Heart left ventricle (tissue), 16 donors: ENCODE data around the gene KIAA0825. TPM values are rescaled to one million over a fixed set of nuclear protein-coding genes. Genes with fewer than 3 reads are reported as not detected.
"Not testable (repeated sequence)": the region's sequence is repeated elsewhere in the genome, so short reads cannot be mapped to it uniquely, and the experiment has no call there.

Experiments used
- ATAC-seq, 4 donors: fragments of 200-7000 bp; cut with Tn5 transposase; one replicate each; pipeline ENCODE4 v1.9.1; 2020 to 2022; ENCODE audit warnings: moderate library complexity in 4 of 4, mild to moderate bottlenecking in 3 of 4, moderate number of reproducible peaks in 1 of 4
- DNase-seq, 5 donors: peaks; one replicate each; pipeline ENCODE4 v3.0.0-alpha.2; 2020
- H3K27ac ChIP-seq, 12 donors: fragments of 200-600 bp; sonication (generic) in 4 of 12; one replicate each; pipeline versions ENCODE4 v1.5.0 to v1.8.0; 2016 to 2022; ENCODE audit warnings: mild to moderate bottlenecking in 2 of 12
- H3K27me3 ChIP-seq, 9 donors: fragments of 200-600 bp; sonication (generic) in 2 of 9; one replicate each; pipeline versions ENCODE4 v1.5.1 to v1.8.0; 2016 to 2022; ENCODE audit warnings: mild to moderate bottlenecking in 3 of 9
- H3K36me3 ChIP-seq, 9 donors: fragments of 200-600 bp; sonication (generic) in 2 of 9; one replicate each; pipeline versions ENCODE4 v1.5.0 to v1.8.0; 2018 to 2022; ENCODE audit warnings: mild to moderate bottlenecking in 2 of 9
- H3K4me1 ChIP-seq, 12 donors: fragments of 200-600 bp; sonication (generic) in 4 of 12; one replicate each; pipeline versions ENCODE4 v1.5.0 to v1.8.0; 2016 to 2022; ENCODE audit warnings: mild to moderate bottlenecking in 3 of 12
- H3K4me3 ChIP-seq, 12 donors: fragments of 200-600 bp; sonication (generic) in 4 of 12; one replicate each; pipeline versions ENCODE4 v1.5.0 to v1.8.0; 2017 to 2022; ENCODE audit warnings: mild to moderate bottlenecking in 9 of 12, moderate library complexity in 4 of 12
- H3K9me3 ChIP-seq, 12 donors: fragments of 200-600 bp; sonication (generic) in 4 of 12; one replicate each; pipeline versions ENCODE4 v1.5.0 to v1.8.0; 2016 to 2022; ENCODE audit warnings: mild to moderate bottlenecking in 1 of 12
- CTCF ChIP-seq, 12 donors: fragments of 200-600 bp; sonication (generic) in 4 of 12; IDR thresholded peaks; one replicate each; pipeline versions ENCODE4 v1.5.0 to v1.8.0; 2018 to 2022; ENCODE audit warnings: antibody characterized with exemption in 12 of 12, mild to moderate bottlenecking in 5 of 12
- POLR2A ChIP-seq, 2 donors: fragments of 450-650 bp; IDR thresholded peaks; one replicate each; pipeline ENCODE4 v1.6.1; 2017; ENCODE audit warnings: antibody characterized with exemption in 2 of 2, mild to moderate bottlenecking in 2 of 2, moderate library complexity in 2 of 2
- WGBS, 4 donors: extraction: QIAGEN DNeasy Blood & Tissue Kit in 2 of 4; methylation state at CpG; one replicate each; pipeline versions ENCODE4 v1.1.5 to v1.1.7; 2013 to 2018; 5-methylcytosine and 5-hydroxymethylcytosine counted together
- intact Hi-C, 10 donors: fragments of 100-400 bp; cut with DNase I; formaldehyde crosslinking; loops; one replicate each; pipeline versions ENCODE4 v1.11.1 to v1.14.2; 2022
- polyA plus RNA-seq, 2 donors: library from polyadenylated mRNA; stranded (reverse); fragments of 200-250 nt; gene quantifications; one replicate each; pipeline ENCODE4 v1.2.3, GENCODE V29; 2013
- total RNA-seq, 9 donors: library from RNA; depleted of rRNA in 2 of 9; stranded (reverse); fragments of >200 nt in 2 of 9; fragmentation: NEBNext Ultra II Directional in 3 of 9; extraction: Animal tissue kit (Norgen Biotek cat#: 25700) in 3 of 9; gene quantifications; one replicate each; pipeline versions ENCODE4 v1.1.0 to v1.2.4, GENCODE V29; 2016 to 2023
- donor health status: ischemic (EF 13 %, LVEDD 7.1; RV severe dilation, severe dysfunction).
- donor health status: healthy with polysubstance abuse.
- donor health status: DM: no; HTN: yes; CAD: no.
- donor health status: DM: no; HTN: no; CAD: no.
- donor health status: ischemic (EF 25% LVEDD 6.9; RV normal size, moderate dysfunction).
- donor health status: ischemic (EF 25% LVEDD 5.7; RV mildly dilated, moderate dysfunction).
- donor health status: healthy.
- donor health status: DM: yes; HTN: yes; CAD: no.
- donor health status: ischemic (EF 35%, LVEDD 5.7; RV mildly dilated, moderate dysfunction).
- donor health status: nonischemic (EF 11% LVEDD 7.7; RV severe dilation, severe dysfunction).
- donor health status: DM: yes; HTN: yes; CAD: no.
- donor health status: PGD.
- donor health status: ischemic (EF 29% LVEDD 5.4; RV normal size, mild dysfunction).
- donor health status: nonischemic (EF 23%, LVEDD 6.1; RV moderate dilation, normal function).

Gene KIAA0825
- total and polyA plus RNA-seq, 11 donors, result 0.27 to 4.1 (median 2.4) TPM

- Histone ChIP-seq H3K36me3 (no peaks in the 10 kb centered on the region), H3K27ac (no peak overlapping the region), H3K27me3 (no peaks in the 10 kb centered on the region), H3K4me1 (no peaks in the 10 kb centered on the region), H3K4me3 (no peak overlapping the region), H3K9me3 (no peaks in the 10 kb centered on the region)
- intact Hi-C loops, result no loop called here
- no peak for TF ChIP-seq POLR2A (IDR thresholded peaks at IDR 0.05)
- TF ChIP-seq CTCF (IDR thresholded peaks at IDR 0.05), result no peak
- 61 to 72% (median 68%) methylated on average over 4 of the region's 4 CpGs for WGBS, 4 donors
- ATAC-seq, result no peak
- DNase-seq, result no peak
These were observed 460.5 kb downstream of the KIAA0825 start for GRCh38 chr5:94157704-94158539.

- Histone ChIP-seq H3K9me3 (no peaks in the 10 kb centered on the region), H3K27ac (no peak overlapping the region), H3K36me3 (no peaks in the 10 kb centered on the region), H3K4me3 (no peak overlapping the region), H3K27me3 (no peaks in the 10 kb centered on the region), H3K4me1 (no peaks in the 10 kb centered on the region)
- ATAC-seq (no peak), DNase-seq (no peak)
- intact Hi-C loops, result no loop called here
- WGBS, 4 donors, result 80 to 85% (median 83%) methylated on average over 2 of the region's 2 CpGs
- TF ChIP-seq CTCF (IDR thresholded peaks at IDR 0.05) (no peak), POLR2A (IDR thresholded peaks at IDR 0.05) (no peak)
These were observed 463.7 kb downstream of the KIAA0825 start for GRCh38 chr5:94154672-94155071.

GRCh38 chr5:94153736-94154450, 464.5 kb downstream of the KIAA0825 start:
- WGBS, 4 donors, result 85 to 93% (median 86%) methylated on average over 3 of the region's 3 CpGs
- Histone ChIP-seq H3K9me3 (peaks cover 0 to under 1% (median 0%) of the 10 kb centered on the region in 12 donors), H3K4me1 (no peaks in the 10 kb centered on the region), H3K27ac (no peak overlapping the region), H3K4me3 (no peak overlapping the region), H3K36me3 (no peaks in the 10 kb centered on the region), H3K27me3 (no peaks in the 10 kb centered on the region)
- ATAC-seq (no peak), DNase-seq (no peak)
- intact Hi-C loops, result no loop called here
- TF ChIP-seq POLR2A (IDR thresholded peaks at IDR 0.05) (no peak), CTCF (IDR thresholded peaks at IDR 0.05) (no peak)

- intact Hi-C loops, DNase-seq, ATAC-seq: not testable (repeated sequence)
These were observed 474.8 kb downstream of the KIAA0825 start for GRCh38 chr5:94143621-94144020.

More at GRCh38 chr5:94143621-94144020, 474.8 kb downstream of the KIAA0825 start:
- H3K27ac ChIP-seq, H3K4me3 ChIP-seq, H3K36me3 ChIP-seq, H3K4me1 ChIP-seq, H3K27me3 ChIP-seq: not testable (repeated sequence)
- peaks cover 0 to 65% (median 7%) of the 10 kb centered on the region in 12 donors for H3K9me3 ChIP-seq
